Uterus (tissue), 4 donors: ENCODE results near the gene IPO4. TPM values are rescaled to one million over a fixed set of nuclear protein-coding genes. Genes with fewer than 3 reads are reported as not detected.

Source experiments
- DNase-seq, 2 donors: peaks; one replicate each; pipeline ENCODE4 v3.0.0-alpha.2; 2019 to 2020
- H3K27ac ChIP-seq, 2 donors: fragments of 200-600 bp; sonication (generic); 1 replicate in 1 of 2; 2 replicates in 1 of 2; pipeline ENCODE4 v1.5.1; 2016 to 2018
- H3K27me3 ChIP-seq, 2 donors: fragments of 200-600 bp; sonication (generic); one replicate each; pipeline ENCODE4 v1.5.1; 2018 to 2019; ENCODE audit warnings: control low read depth in 1 of 2
- H3K36me3 ChIP-seq, 2 donors: fragments of 200-600 bp; sonication (generic); one replicate each; pipeline ENCODE4 v1.5.1; 2019; ENCODE audit warnings: control low read depth in 1 of 2
- H3K4me1 ChIP-seq, 2 donors: fragments of 200-600 bp; sonication (generic); one replicate each; pipeline ENCODE4 v1.5.1; 2018 to 2019; ENCODE audit warnings: control low read depth in 1 of 2
- H3K4me3 ChIP-seq, 2 donors: fragments of 200-600 bp; sonication (generic); 1 replicate in 1 of 2; 2 replicates in 1 of 2; pipeline ENCODE4 v1.5.1; 2018 to 2019; ENCODE audit warnings: mild to moderate bottlenecking in 1 of 2
- H3K9me3 ChIP-seq, 2 donors: fragments of 200-600 bp; sonication (generic); one replicate each; pipeline ENCODE4 v1.5.1; 2019; ENCODE audit warnings: control low read depth in 1 of 2
- CTCF ChIP-seq, 4 experiments: fragments of 200-600 bp in 2 of 4; fragments of 450-650 bp in 2 of 4; sonication (generic) in 2 of 4; IDR thresholded peaks; one replicate each; pipeline ENCODE4 v1.5.1; 2016 to 2019; ENCODE audit warnings: antibody characterized with exemption in 4 of 4, mild to moderate bottlenecking in 2 of 4, moderate library complexity in 1 of 4
- POLR2A ChIP-seq, 2 donors: fragments of 450-650 bp; IDR thresholded peaks; one replicate each; pipeline ENCODE4 v1.6.1; 2016; ENCODE audit warnings: antibody characterized with exemption in 2 of 2, mild to moderate bottlenecking in 1 of 2, moderate library complexity in 1 of 2
- intact Hi-C: fragments of 100-400 bp; cut with DNase I; formaldehyde crosslinking; loops from one replicate; pipeline ENCODE4 v1.15.1; 2023; ENCODE audit warnings: low total_unique reads
- total RNA-seq, 4 donors: library from RNA; depleted of rRNA in 3 of 4; stranded (reverse); fragments of >200 nt in 3 of 4; gene quantifications; one replicate each; pipeline versions ENCODE4 v1.1.0 to v1.2.4, GENCODE V29; 2014 to 2023
- donor health status: DM: yes; HTN: yes; CAD: no.

Gene IPO4
- total RNA-seq, 4 donors from 2014 or later: 3.1 to 33.7 (median 29.6) TPM

GRCh38 chr14:24155100-24155499, 33.5 kb downstream of the IPO4 start:
- DNase-seq: no peak
- no peaks in the 10 kb centered on the region for H3K27me3 ChIP-seq
- H3K27ac ChIP-seq: no peak overlapping the region
- H3K9me3 ChIP-seq: no peaks in the 10 kb centered on the region
- H3K4me1 ChIP-seq: no peaks in the 10 kb centered on the region
- intact Hi-C loops: no loop called here
- TF ChIP-seq CTCF (IDR thresholded peaks at IDR 0.05) (no peak), POLR2A (IDR thresholded peaks at IDR 0.05) (no peak)
- H3K36me3 ChIP-seq: no peaks in the 10 kb centered on the region
- H3K4me3 ChIP-seq: no peak overlapping the region

GRCh38 chr14:24151404-24152080, 37.1 kb downstream of the IPO4 start:
- Histone ChIP-seq H3K27me3 (no peaks in the 10 kb centered on the region), H3K27ac (no peak overlapping the region), H3K36me3 (no peaks in the 10 kb centered on the region), H3K4me1 (peaks cover 4 to 6% of the 10 kb centered on the region in 2 donors), H3K9me3 (no peaks in the 10 kb centered on the region), H3K4me3 (no peak overlapping the region)
- TF ChIP-seq POLR2A (IDR thresholded peaks at IDR 0.05): no peak
- TF ChIP-seq CTCF (IDR thresholded peaks at IDR 0.05): no peak
- intact Hi-C loops: no loop called here
- DNase-seq: no peak

- Histone ChIP-seq H3K4me3 (no peak overlapping the region), H3K36me3 (no peaks in the 10 kb centered on the region), H3K9me3 (no peaks in the 10 kb centered on the region), H3K4me1 (peaks cover 4 to 6% of the 10 kb centered on the region in 2 donors), H3K27ac (no peak overlapping the region), H3K27me3 (no peaks in the 10 kb centered on the region)
- DNase-seq: no peak
- intact Hi-C loops: no loop called here
- TF ChIP-seq POLR2A (IDR thresholded peaks at IDR 0.05): no peak
- TF ChIP-seq CTCF (IDR thresholded peaks at IDR 0.05): no peak
Observed at GRCh38 chr14:24150993-24151392, 37.6 kb downstream of the IPO4 start.

GRCh38 chr14:24150567-24150966, 38.0 kb downstream of the IPO4 start:
- Histone ChIP-seq H3K4me1 (peaks cover 4 to 6% of the 10 kb centered on the region in 2 donors), H3K27me3 (no peaks in the 10 kb centered on the region), H3K27ac (no peak overlapping the region), H3K9me3 (no peaks in the 10 kb centered on the region), H3K36me3 (no peaks in the 10 kb centered on the region), H3K4me3 (no peak overlapping the region)
- TF ChIP-seq CTCF (IDR thresholded peaks at IDR 0.05) (no peak), POLR2A (IDR thresholded peaks at IDR 0.05) (no peak)
- no peak for DNase-seq
- intact Hi-C loops: no loop called here

- no peak for TF ChIP-seq CTCF (IDR thresholded peaks at IDR 0.05)
- TF ChIP-seq POLR2A (IDR thresholded peaks at IDR 0.05): no peak
- Histone ChIP-seq H3K4me3 (no peak overlapping the region), H3K4me1 (peaks cover 4 to 6% of the 10 kb centered on the region in 2 donors), H3K9me3 (no peaks in the 10 kb centered on the region), H3K36me3 (no peaks in the 10 kb centered on the region), H3K27me3 (no peaks in the 10 kb centered on the region), H3K27ac (no peak overlapping the region)
- no peak for DNase-seq
- intact Hi-C loops: no loop called here
Observed at GRCh38 chr14:24150061-24150460, 38.6 kb downstream of the IPO4 start.
